Calu3 (cell line): ENCODE measurements around the gene AGA. TPM values are rescaled to one million over a fixed set of nuclear protein-coding genes. Genes with fewer than 3 reads are reported as not detected.

Source experiments
- BruUV-seq: library from RNA; stranded (reverse); fragments of 400-500 nt; replicated peaks from 2 replicates; lab custom pipeline; 2021; lab: Mats Ljungman, UMichigan
- CTCF ChIA-PET: fragments of 300-600 bp; sonication (Branson Sonifier 250); formaldehyde crosslinking; loops from one replicate; lab custom pipeline; 2022; ENCODE audit warnings: antibody characterized with exemption; lab: Charles Lee
- DNase-seq: peaks from one replicate; pipeline ENCODE4 v3.0.0; 2022
- H3K27ac Mint-ChIP-seq: one replicate; pipeline ENCODE4 v1.8.0; 2022; ENCODE audit warnings: mixed read lengths; ENCODE audit not compliant: unreplicated experiment
- H3K27me3 Mint-ChIP-seq: one replicate; pipeline ENCODE4 v1.8.0; 2022; ENCODE audit warnings: mixed read lengths; ENCODE audit not compliant: unreplicated experiment
- H3K36me3 Mint-ChIP-seq: one replicate; pipeline ENCODE4 v1.8.0; 2022; ENCODE audit warnings: mild to moderate bottlenecking, moderate library complexity, mixed read lengths; ENCODE audit not compliant: insufficient read depth, unreplicated experiment
- H3K4me1 Mint-ChIP-seq: one replicate; pipeline ENCODE4 v1.8.0; 2022; ENCODE audit warnings: mild to moderate bottlenecking, low read depth, mixed read lengths; ENCODE audit not compliant: unreplicated experiment
- H3K4me3 Mint-ChIP-seq: one replicate; pipeline ENCODE4 v1.8.0; 2022; ENCODE audit warnings: mild to moderate bottlenecking, low read depth, moderate library complexity, mixed read lengths; ENCODE audit not compliant: unreplicated experiment
- H3K9me3 Mint-ChIP-seq: one replicate; pipeline ENCODE4 v1.8.0; 2022; ENCODE audit warnings: low read depth, mixed read lengths; ENCODE audit not compliant: unreplicated experiment
- CTCF ChIP-seq: fragments of 200-600 bp; IDR thresholded peaks from one replicate; pipeline ENCODE4 v1.8.0; 2022; ENCODE audit warnings: antibody characterized with exemption; ENCODE audit not compliant: unreplicated experiment
- intact Hi-C: fragments of 100-400 bp; cut with micrococcal nuclease; formaldehyde crosslinking; loops from one replicate; pipeline ENCODE4 v1.10.0; 2022; ENCODE audit not compliant: unreplicated experiment
- total RNA-seq: library from RNA; stranded (reverse); gene quantifications from 2 replicates; pipeline ENCODE4 v1.2.3, GENCODE V29; 2022

AGA gene
- total RNA-seq, 1 experiment from 2014 or later, result 21.5 TPM

- Mint-ChIP-seq H3K4me1 (peaks cover 7% of the 10 kb centered on the region), H3K27me3 (no peaks in the 10 kb centered on the region), H3K4me3 (no peak overlapping the region), H3K9me3 (no peaks in the 10 kb centered on the region), H3K27ac (no peak overlapping the region), H3K36me3 (no peaks in the 10 kb centered on the region)
- intact Hi-C loops, result no loop called here
- no TSS peak for BruUV-seq
- DNase-seq, result no peak
- CTCF ChIA-PET, result no interaction called here
- TF ChIP-seq CTCF, result no peak
Measured at GRCh38 chr4:177478496-177478895, 36.3 kb upstream of the AGA start.

GRCh38 chr4:177473991-177474390, 31.8 kb upstream of the AGA start:
- intact Hi-C loops, result no loop called here
- Mint-ChIP-seq H3K27me3 (no peaks in the 10 kb centered on the region), H3K4me3 (no peak overlapping the region), H3K4me1 (no peaks in the 10 kb centered on the region), H3K27ac (no peak overlapping the region), H3K36me3 (no peaks in the 10 kb centered on the region), H3K9me3 (no peaks in the 10 kb centered on the region)
- BruUV-seq, result no TSS peak
- no peak for TF ChIP-seq CTCF
- CTCF ChIA-PET, result no interaction called here
- no peak for DNase-seq

GRCh38 chr4:177464026-177464425, 21.8 kb upstream of the AGA start:
- DNase-seq, result no peak
- no peak for TF ChIP-seq CTCF
- Mint-ChIP-seq H3K27me3 (no peaks in the 10 kb centered on the region), H3K4me3 (no peak overlapping the region), H3K27ac (no peak overlapping the region), H3K36me3 (no peaks in the 10 kb centered on the region), H3K9me3 (peaks cover 4% of the 10 kb centered on the region), H3K4me1 (no peaks in the 10 kb centered on the region)
- BruUV-seq, result no TSS peak
- CTCF ChIA-PET, result no interaction called here
- intact Hi-C loops, result no loop called here

GRCh38 chr4:177461606-177462005, 19.4 kb upstream of the AGA start:
- no peak for DNase-seq
- intact Hi-C loops, result no loop called here
- H3K36me3 Mint-ChIP-seq, result no peaks in the 10 kb centered on the region
- no TSS peak for BruUV-seq
- peaks cover 4% of the 10 kb centered on the region for H3K9me3 Mint-ChIP-seq
- no peaks in the 10 kb centered on the region for H3K4me1 Mint-ChIP-seq
- CTCF ChIA-PET, result no interaction called here
- no peak overlapping the region for H3K27ac Mint-ChIP-seq
- H3K27me3 Mint-ChIP-seq, result no peaks in the 10 kb centered on the region
- no peak for TF ChIP-seq CTCF
- H3K4me3 Mint-ChIP-seq, result no peak overlapping the region
